Heart left ventricle (tissue), 13 donors: ENCODE measurements around the gene AMMECR1.

Experiments
- CTCF ChIP-seq, 12 donors: fragments of 200-600 bp; sonication (generic) in 4 of 12; IDR thresholded peaks; one replicate each; pipeline versions ENCODE4 v1.5.0 to v1.8.0; 2018 to 2022; ENCODE audit warnings: antibody characterized with exemption in 12 of 12, mild to moderate bottlenecking in 5 of 12
- POLR2A ChIP-seq, 2 donors: fragments of 450-650 bp; IDR thresholded peaks; one replicate each; pipeline ENCODE4 v1.6.1; 2017; ENCODE audit warnings: antibody characterized with exemption in 2 of 2, mild to moderate bottlenecking in 2 of 2, moderate library complexity in 2 of 2
- donor health status: ischemic (EF 13 %, LVEDD 7.1; RV severe dilation, severe dysfunction).
- donor health status: DM: no; HTN: yes; CAD: no.
- donor health status: DM: no; HTN: no; CAD: no.
- donor health status: ischemic (EF 25% LVEDD 6.9; RV normal size, moderate dysfunction).
- donor health status: ischemic (EF 25% LVEDD 5.7; RV mildly dilated, moderate dysfunction).
- donor health status: ischemic (EF 35%, LVEDD 5.7; RV mildly dilated, moderate dysfunction).
- donor health status: nonischemic (EF 11% LVEDD 7.7; RV severe dilation, severe dysfunction).
- donor health status: DM: yes; HTN: yes; CAD: no.
- donor health status: PGD.
- donor health status: ischemic (EF 29% LVEDD 5.4; RV normal size, mild dysfunction).
- donor health status: nonischemic (EF 23%, LVEDD 6.1; RV moderate dilation, normal function).

GRCh38 chrX:110338935-110339334, 21.1 kb upstream of the AMMECR1 start:
- no peak for TF ChIP-seq CTCF (IDR thresholded peaks at IDR 0.05)
- no peak for TF ChIP-seq POLR2A (IDR thresholded peaks at IDR 0.05)
